ENCODE results near the gene AHI1.

The AHI1 gene

GRCh38 chr6:135320721-135321621, 176.6 kb downstream of the AHI1 start:
- peaks cover 23% of the 10 kb centered on the region for H3K36me3 Mint-ChIP-seq
- H3K4me1 Mint-ChIP-seq, result peaks cover 4% of the 10 kb centered on the region
- H3K27ac Mint-ChIP-seq, result peak overlapping the region; percentile 71
- H3K27me3 Mint-ChIP-seq, result no peaks in the 10 kb centered on the region
- H3K9me3 Mint-ChIP-seq, result no peaks in the 10 kb centered on the region
- H3K4me3 Mint-ChIP-seq, result no peak overlapping the region

- Mint-ChIP-seq H3K36me3 (peaks cover 31% of the 10 kb centered on the region), H3K27ac (no peak overlapping the region), H3K4me1 (peaks cover 4% of the 10 kb centered on the region), H3K9me3 (no peaks in the 10 kb centered on the region), H3K4me3 (no peak overlapping the region), H3K27me3 (no peaks in the 10 kb centered on the region)
Measured at GRCh38 chr6:135319819-135320218, 177.7 kb downstream of the AHI1 start.

- H3K9me3 Mint-ChIP-seq, result no peaks in the 10 kb centered on the region
- no peak overlapping the region for H3K4me3 Mint-ChIP-seq
- H3K36me3 Mint-ChIP-seq, result peaks cover 31% of the 10 kb centered on the region
- no peak overlapping the region for H3K27ac Mint-ChIP-seq
- H3K4me1 Mint-ChIP-seq, result peaks cover 4% of the 10 kb centered on the region
- H3K27me3 Mint-ChIP-seq, result no peaks in the 10 kb centered on the region
Measured at GRCh38 chr6:135318738-135319469, 178.6 kb downstream of the AHI1 start.

GRCh38 chr6:135314543-135314942, 183.0 kb downstream of the AHI1 start:
- H3K4me1 Mint-ChIP-seq, result no peaks in the 10 kb centered on the region
- H3K4me3 Mint-ChIP-seq, result no peak overlapping the region
- H3K27me3 Mint-ChIP-seq, result no peaks in the 10 kb centered on the region
- peaks cover 35% of the 10 kb centered on the region for H3K36me3 Mint-ChIP-seq
- H3K9me3 Mint-ChIP-seq, result no peaks in the 10 kb centered on the region
- H3K27ac Mint-ChIP-seq, result no peak overlapping the region

- H3K4me1 Mint-ChIP-seq, result no peaks in the 10 kb centered on the region
- H3K27ac Mint-ChIP-seq, result no peak overlapping the region
- no peaks in the 10 kb centered on the region for H3K9me3 Mint-ChIP-seq
- peaks cover 26% of the 10 kb centered on the region for H3K36me3 Mint-ChIP-seq
- H3K27me3 Mint-ChIP-seq, result no peaks in the 10 kb centered on the region
- H3K4me3 Mint-ChIP-seq, result no peak overlapping the region
Measured at GRCh38 chr6:135311446-135312200, 185.9 kb downstream of the AHI1 start.

GRCh38 chr6:135310291-135310690, 187.2 kb downstream of the AHI1 start:
- Mint-ChIP-seq H3K36me3 (peaks cover 20% of the 10 kb centered on the region), H3K4me3 (no peak overlapping the region), H3K27ac (no peak overlapping the region), H3K4me1 (no peaks in the 10 kb centered on the region), H3K27me3 (no peaks in the 10 kb centered on the region), H3K9me3 (no peaks in the 10 kb centered on the region)

- Mint-ChIP-seq H3K27me3 (no peaks in the 10 kb centered on the region), H3K36me3 (peaks cover 26% of the 10 kb centered on the region), H3K4me3 (no peak overlapping the region), H3K27ac (no peak overlapping the region), H3K4me1 (no peaks in the 10 kb centered on the region), H3K9me3 (no peaks in the 10 kb centered on the region)
Measured at GRCh38 chr6:135306740-135307420, 190.7 kb downstream of the AHI1 start.

GRCh38 chr6:135306166-135306565, 191.4 kb downstream of the AHI1 start:
- Mint-ChIP-seq H3K27ac (no peak overlapping the region), H3K27me3 (no peaks in the 10 kb centered on the region), H3K4me3 (no peak overlapping the region), H3K9me3 (no peaks in the 10 kb centered on the region), H3K36me3 (peaks cover 31% of the 10 kb centered on the region), H3K4me1 (no peaks in the 10 kb centered on the region)

DNA sequence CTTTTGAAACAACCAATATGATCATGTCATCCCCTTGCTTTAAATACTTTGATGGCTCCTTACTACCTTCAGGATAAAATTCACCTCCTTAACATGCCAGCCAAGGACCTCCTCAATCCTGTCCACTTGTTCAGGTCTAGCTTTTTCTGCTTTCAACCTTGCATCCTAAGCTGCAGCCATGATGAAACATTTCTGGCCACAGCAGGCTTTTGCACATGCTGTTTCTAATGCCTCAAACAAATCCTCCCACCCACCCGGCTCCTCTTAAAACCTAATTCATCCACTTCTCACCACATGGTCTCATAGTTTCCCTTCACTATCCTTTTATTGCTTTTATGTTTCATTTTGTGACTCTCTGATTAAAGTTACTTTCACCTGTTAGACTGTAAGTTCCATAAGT, 191.9 kb downstream of the AHI1 start:
- Mint-ChIP-seq H3K27me3 (no peaks in the 10 kb centered on the region), H3K4me1 (no peaks in the 10 kb centered on the region), H3K9me3 (no peaks in the 10 kb centered on the region), H3K36me3 (peaks cover 29% of the 10 kb centered on the region), H3K4me3 (no peak overlapping the region), H3K27ac (no peak overlapping the region)

- Mint-ChIP-seq H3K4me3 (no peak overlapping the region), H3K27me3 (no peaks in the 10 kb centered on the region), H3K36me3 (peaks cover 32% of the 10 kb centered on the region), H3K27ac (no peak overlapping the region), H3K9me3 (no peaks in the 10 kb centered on the region), H3K4me1 (no peaks in the 10 kb centered on the region)
Measured at GRCh38 chr6:135304883-135305282, 192.7 kb downstream of the AHI1 start.

- Mint-ChIP-seq H3K9me3 (peaks cover 3% of the 10 kb centered on the region), H3K27ac (no peak overlapping the region), H3K27me3 (no peaks in the 10 kb centered on the region), H3K36me3 (peaks cover 33% of the 10 kb centered on the region), H3K4me1 (peaks cover 6% of the 10 kb centered on the region), H3K4me3 (no peak overlapping the region)
Measured at GRCh38 chr6:135301304-135301703, 196.2 kb downstream of the AHI1 start.

GRCh38 chr6:135300576-135300975, 197.0 kb downstream of the AHI1 start:
- Mint-ChIP-seq H3K27ac (no peak overlapping the region), H3K4me1 (peaks cover 6% of the 10 kb centered on the region), H3K36me3 (peaks cover 31% of the 10 kb centered on the region), H3K27me3 (no peaks in the 10 kb centered on the region), H3K9me3 (peaks cover 6% of the 10 kb centered on the region), H3K4me3 (no peak overlapping the region)

DNA sequence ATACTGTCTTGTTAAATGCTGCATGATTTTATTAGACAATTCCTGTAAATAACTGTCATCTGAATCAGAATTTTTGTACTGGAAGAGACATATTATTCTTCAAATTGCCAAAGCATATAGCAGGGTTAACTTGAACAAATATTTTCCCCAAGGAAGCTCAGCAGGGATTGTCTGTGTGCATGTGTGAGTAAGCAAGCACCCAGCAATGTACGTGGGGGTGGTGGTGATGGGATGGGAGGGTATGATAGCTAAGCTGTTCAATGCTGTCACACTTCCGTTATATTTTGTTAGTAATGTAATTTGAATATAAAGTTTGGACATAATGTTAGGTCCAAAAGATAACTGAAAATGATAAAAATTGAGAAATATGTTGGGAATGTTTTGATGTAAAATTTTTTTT, 198.3 kb downstream of the AHI1 start:
- H3K27ac Mint-ChIP-seq, result no peak overlapping the region
- H3K27me3 Mint-ChIP-seq, result no peaks in the 10 kb centered on the region
- H3K36me3 Mint-ChIP-seq, result peaks cover 30% of the 10 kb centered on the region
- no peak overlapping the region for H3K4me3 Mint-ChIP-seq
- H3K9me3 Mint-ChIP-seq, result peaks cover 10% of the 10 kb centered on the region
- H3K4me1 Mint-ChIP-seq, result peaks cover 6% of the 10 kb centered on the region

- Mint-ChIP-seq H3K4me3 (no peak overlapping the region), H3K27ac (peak overlapping the region; percentile 4)
Measured at GRCh38 chr6:135298455-135298854, 199.1 kb downstream of the AHI1 start.

GRCh38 chr6:135296715-135297114, 200.8 kb downstream of the AHI1 start:
- H3K36me3 Mint-ChIP-seq, result peaks cover 21% of the 10 kb centered on the region
- peaks cover 10% of the 10 kb centered on the region for H3K9me3 Mint-ChIP-seq
- H3K4me1 Mint-ChIP-seq, result peaks cover 6% of the 10 kb centered on the region
- no peaks in the 10 kb centered on the region for H3K27me3 Mint-ChIP-seq
- no peak overlapping the region for H3K4me3 Mint-ChIP-seq
- H3K27ac Mint-ChIP-seq, result no peak overlapping the region

More at GRCh38 chr6:135298455-135298854, 199.1 kb downstream of the AHI1 start:
- Mint-ChIP-seq H3K4me1 (peaks cover 6% of the 10 kb centered on the region), H3K9me3 (peaks cover 10% of the 10 kb centered on the region), H3K27me3 (no peaks in the 10 kb centered on the region), H3K36me3 (peaks cover 32% of the 10 kb centered on the region)
